Measurements from ENCODE around the gene ZBTB43.

Gene ZBTB43

DNA sequence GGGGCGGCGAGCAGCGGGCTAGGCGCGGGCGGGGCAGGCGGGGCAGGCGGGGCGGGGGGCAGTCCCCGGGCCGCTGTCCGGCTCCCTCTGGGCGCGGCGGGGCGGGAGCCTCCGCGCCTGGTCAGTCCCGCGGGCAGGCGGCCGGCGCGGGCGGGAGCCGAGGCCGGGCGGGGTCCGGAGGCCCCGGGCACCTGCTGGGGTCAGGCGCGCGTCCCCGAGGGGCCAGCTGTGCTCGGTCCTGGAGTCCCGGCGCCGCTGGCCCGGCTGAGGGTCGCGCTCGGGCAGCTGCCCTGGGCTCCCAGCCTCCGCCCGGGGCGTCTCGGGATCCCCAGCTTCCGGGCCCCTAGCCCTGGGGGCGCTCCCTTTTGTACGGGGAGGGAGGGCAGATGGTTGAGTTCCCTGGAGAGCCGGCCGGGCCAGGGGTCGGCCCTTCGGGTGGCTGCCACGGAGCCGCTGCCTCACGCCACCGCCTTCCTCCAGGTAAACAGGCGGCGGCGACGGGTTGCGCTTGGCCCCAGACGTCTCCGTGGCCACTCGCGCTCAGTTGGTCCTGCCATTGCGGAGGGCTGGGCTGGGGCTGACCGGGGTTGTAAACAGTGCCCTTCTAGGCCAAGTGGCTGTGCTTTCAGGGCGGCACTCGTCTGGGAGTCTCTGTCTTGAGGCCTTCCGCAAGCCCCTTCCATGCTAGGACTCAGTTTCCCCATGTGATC is 56.1 kb downstream of the ZBTB43 start:
- DNase-seq, result no peak

DNA sequence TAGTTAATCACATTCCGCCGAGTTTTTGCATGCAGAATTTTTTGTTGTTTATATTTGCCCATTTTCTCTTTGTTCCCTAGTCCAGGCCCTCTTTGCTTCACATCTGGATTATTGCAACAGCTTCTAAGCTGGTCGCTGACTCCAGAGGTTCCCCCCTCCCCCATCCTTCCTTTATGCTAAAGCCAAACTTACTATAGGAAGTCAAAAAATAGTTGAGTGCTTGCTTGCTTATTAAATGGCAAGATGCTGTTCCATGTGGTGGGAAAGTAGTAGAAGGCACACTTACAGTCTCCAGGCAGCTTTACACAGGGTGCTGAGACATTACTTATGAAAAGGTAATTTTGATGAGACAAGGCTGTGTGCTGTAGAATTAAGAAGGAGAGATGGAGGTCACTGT is 56.9 kb downstream of the ZBTB43 start:
- no peak for DNase-seq

DNA sequence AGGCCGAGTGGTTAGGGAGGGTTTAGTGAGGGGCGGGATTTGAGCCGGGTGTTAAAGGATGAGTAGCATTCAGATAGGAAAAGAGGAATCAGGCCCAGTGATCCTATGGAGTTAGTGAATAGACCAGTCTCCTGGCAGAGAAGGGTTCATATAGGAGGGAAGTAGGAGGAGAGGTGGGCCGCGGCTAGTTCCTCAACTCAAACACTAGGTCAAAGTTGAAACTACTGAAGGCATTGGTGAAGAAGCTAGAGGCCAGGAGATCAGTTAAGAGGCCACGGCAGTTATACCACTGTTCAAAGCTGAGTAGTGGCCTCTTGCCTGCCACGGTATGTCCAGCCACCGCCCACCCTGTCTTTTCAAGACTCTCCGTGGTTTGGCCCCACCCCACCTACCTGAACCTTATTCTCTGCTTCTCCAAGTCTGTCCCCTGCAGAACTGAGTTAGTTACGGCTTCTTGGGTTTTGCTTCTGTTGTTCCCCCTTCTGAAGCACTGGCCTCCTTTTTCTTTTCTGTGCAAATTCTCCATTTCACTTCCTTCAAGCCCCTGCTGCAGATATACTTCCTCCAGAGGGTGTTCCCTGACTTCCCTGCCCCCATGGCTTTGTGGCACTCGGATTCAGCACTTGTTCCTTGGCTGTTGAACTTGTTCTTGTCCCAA is 57.4 kb downstream of the ZBTB43 start:
- DNase-seq, result no peak

DNA sequence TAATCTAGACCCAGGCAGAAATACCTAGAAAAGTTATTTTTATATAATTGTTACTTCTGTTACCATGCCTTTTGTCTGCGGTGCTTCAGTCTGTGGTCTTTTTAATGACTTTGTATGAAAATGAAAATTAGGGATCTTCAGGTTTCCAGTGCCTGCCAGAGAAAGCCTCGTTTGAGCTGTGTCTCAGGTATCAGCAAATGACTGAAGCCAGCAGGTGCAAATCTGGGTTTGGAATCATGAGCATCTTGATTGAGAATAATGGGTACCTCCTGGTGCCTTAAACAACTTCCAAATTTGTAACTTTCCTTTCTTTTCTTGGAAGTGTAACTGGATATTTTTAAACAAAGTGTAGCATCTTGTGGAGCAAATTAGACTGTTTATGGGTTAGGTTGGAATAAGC is 59.9 kb downstream of the ZBTB43 start:
- DNase-seq, result no peak

DNA sequence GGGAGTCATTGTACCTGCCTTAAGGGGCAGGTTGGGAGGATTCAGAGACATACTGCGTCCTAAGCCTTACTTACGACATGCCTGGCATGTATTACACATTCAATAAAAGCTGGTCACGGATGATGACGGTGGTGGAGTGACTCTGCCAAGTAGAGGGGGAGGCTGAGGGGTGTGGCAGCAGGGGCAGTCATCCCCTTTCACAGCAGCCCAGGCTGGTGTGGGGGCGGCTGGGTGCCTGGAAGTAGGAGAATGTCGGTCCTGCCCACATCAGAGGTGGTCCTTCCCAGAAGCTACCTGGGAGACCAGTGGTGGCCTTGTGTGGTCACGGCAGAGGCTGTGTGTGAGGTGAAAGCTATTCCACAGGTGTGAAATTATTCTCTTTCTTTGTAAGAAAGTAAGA is 64.5 kb downstream of the ZBTB43 start:
- DNase-seq, result no peak

DNA sequence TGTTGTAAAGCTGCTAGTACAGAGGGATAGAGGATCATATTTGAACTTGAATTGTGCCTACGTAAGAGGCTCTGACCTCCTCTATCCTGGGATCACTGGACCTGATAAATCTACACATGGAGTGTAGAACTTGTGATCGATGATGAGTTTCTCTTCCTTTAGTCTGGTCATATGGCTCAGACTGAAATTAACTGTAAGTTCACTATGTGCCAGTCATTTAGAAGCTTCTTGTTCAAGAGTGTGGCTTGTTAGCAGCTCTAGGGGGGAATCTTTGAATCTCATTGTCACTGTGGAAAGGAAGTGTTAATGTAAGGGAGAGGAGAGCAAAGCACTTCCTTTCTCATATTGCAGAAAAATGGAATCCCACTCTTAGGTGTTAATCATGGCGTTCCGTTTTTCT is 67.7 kb downstream of the ZBTB43 start:
- no peak for DNase-seq

DNA sequence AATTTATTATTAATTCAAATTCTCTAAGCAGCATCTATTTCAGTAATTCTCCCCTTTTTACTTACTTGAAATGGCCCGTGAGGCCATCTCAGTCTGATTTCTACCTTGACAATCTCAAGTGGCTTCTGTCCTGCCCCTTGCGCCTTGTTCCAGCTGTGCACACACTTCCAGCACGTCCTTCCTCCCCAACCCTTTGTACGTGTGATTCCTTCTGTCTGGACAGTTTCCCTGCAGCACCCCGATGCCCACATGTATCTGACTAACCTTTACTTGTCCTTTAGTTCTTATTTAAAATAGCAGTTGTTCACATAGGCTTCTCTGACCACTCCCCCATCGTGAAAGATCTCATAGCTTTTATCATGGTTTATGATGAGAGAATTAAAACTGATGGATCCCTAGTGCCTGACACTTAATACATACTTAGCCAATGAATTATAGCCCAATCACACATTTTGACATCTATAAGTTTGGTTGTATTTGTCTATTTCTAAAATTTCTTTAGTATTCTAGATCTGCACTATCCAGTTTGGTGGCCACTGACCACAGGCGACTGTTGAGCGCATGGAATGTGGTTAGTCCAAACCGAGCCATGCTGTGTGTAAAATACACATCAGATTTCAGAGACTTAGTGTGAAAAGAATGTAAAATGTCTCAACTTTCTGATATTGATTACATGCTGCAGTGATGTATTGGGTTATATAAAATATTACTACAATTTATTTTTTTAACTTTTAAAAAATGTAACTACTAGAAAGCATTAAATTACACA is 69.9 kb downstream of the ZBTB43 start:
- no peak for DNase-seq

DNA sequence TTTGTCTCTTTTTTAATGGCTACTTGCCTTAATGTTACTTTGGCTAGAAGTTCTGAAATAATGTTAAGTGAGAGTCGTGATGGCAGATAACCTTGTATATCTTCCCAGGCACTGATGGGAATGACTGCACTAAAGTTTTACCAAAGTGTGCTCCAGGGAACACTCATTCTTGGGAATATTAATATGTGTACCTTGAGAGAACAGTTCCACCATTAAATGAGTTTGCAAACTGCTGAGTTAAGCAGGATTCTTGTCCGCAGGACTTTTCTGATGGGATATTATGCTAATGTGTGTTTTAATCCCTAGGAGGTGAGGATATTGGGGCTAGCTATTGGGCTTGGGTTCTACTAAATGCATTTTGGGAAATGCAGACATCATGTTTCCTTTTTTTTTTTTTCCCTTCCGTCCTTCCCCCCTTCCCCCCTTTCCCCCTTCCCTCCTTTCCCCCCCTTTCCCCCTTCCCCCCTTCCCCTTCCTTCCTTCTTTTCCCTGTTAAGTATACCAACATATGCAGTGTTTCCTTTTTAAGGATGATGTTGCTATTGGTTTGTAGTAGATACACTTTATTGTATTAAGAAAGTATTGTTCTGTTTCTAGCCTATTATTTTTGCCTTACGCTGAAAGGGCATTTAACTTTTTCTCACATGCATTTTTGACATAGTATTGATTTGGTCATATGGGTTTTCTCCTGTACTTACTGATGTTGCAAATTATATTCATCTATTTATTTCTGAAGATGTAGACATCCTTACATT is 71.1 kb downstream of the ZBTB43 start:
- no peak for DNase-seq

DNA sequence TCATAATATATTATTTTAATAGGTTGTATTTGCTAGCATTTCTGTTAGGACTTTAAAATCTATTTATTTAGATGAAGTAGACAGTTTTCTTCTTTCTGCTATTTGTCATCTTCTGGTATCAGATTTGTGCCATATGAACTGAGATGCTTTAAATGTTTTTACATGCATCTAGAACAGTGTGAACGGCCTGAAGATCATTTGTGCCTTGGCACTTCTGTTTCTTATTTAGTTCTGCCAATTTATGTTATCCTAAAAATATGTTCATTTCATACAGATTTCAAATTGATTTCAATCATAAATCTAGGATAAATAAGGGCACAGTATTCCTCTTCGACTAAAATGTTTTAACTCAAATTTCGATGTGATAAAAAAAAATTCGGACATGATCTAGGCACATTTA is 71.7 kb downstream of the ZBTB43 start:
- no peak for DNase-seq

DNA sequence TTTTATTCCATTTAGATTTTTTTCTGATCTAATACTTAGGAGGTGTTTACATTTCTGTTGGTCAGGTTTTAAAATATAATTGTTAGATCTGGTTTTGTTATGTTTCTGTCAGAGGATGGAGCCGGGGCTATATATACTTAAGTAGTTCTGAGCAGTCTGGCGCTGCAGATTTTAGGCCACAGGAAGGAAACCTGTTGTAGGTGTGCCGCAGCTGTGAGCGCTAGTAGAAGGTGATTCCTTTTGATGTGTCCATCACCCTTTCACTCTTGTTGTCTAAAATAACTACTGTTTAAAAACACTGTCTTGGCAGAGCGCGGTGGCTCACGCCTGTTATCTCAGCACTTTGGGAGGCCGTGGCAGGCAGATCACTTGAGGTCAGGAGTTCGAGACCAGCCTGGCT is 72.6 kb downstream of the ZBTB43 start:
- no peak for DNase-seq

DNA sequence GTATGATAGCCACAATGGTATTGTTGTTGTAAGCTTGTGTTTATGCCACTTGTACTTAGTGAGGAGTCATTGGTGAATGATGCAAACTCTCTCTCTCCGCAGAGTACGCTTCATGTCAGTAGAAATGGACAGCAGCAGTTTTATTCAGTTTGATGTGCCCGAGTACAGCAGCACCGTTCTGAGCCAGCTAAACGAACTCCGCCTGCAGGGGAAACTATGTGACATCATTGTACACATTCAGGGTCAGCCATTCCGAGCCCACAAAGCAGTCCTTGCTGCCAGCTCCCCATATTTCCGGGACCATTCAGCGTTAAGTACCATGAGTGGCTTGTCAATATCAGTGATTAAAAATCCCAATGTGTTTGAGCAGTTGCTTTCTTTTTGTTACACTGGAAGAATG is 74.4 kb downstream of the ZBTB43 start:
- DNase-seq, result no peak

DNA sequence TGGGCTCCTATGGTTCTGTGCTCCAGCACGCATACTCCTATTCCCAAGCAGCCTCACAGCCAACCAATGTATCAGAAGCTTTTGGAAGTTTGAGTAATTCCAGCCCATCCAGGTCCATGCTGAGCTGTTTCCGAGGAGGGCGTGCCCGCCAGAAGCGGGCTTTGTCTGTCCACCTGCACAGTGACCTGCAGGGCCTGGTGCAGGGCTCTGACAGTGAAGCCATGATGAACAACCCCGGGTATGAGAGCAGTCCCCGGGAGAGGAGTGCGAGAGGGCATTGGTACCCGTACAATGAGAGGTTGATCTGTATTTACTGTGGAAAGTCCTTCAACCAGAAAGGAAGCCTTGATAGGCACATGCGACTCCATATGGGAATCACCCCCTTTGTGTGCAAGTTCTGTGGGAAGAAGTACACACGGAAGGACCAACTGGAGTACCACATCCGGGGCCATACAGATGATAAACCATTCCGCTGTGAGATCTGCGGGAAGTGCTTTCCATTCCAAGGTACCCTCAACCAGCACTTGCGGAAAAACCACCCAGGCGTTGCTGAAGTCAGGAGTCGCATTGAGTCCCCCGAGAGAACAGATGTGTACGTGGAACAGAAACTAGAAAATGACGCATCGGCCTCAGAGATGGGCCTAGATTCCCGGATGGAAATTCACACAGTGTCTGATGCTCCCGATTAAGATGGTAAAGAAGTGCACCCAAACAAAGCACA is 75.5 kb downstream of the ZBTB43 start:
- no peak for DNase-seq

DNA sequence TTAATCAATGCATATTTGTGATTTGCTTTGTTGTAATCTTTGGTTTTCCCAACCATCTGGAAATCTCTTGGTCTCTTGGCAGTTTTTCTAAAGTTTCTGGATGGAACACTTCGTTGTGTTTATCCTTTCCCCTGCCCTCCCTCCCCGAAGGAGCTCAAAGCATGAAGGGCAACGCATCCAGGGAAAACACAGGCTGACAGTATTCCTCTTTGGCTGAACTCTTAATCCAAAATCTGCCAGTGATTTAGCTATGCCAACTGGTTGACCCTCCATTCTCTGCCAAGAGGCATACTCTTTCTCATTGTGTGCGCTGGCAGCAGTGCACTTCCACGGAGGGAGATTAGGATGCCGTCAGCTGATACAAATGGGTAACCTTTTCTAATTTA is 76.1 kb downstream of the ZBTB43 start:
- no peak for DNase-seq

DNA sequence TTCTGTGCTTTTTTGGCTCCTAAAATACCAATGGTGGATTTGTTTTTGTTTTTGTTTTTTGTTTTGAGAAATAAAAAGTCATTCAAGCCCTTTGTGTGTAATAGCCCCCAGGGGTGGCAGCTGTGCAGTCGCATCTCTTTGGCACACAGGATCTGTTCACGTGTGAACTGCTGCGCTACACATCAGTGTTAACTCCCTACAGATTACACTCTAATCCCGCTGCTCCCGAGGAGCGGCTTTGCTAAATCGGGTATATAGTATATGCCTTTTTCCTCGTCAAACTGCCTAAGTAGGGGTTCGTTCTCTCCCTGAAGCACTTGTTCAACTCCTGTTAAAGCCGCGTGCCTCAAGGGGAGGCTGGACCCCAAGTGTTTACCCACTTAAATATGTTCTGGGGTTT is 77.9 kb downstream of the ZBTB43 start:
- no peak for DNase-seq

DNA sequence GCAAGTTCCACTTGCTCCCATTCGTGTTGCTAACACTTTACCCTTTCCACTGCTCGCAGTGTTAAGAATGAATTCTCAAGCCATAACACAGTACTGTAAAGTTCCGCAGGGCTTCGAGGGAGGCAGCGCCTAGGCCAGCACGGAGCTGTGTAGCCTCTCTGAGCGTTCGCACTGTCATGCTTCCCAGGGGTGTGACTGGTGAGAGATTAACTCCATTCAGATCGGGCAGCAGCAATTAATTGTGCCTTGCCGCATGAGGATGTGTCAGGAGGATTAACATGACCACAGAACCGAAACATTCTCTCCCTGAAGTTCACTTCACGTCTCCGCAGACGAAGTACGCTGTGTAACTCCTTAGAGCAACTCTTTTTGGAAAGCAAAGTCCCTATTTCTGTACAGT is 78.8 kb downstream of the ZBTB43 start:
- no peak for DNase-seq

DNA sequence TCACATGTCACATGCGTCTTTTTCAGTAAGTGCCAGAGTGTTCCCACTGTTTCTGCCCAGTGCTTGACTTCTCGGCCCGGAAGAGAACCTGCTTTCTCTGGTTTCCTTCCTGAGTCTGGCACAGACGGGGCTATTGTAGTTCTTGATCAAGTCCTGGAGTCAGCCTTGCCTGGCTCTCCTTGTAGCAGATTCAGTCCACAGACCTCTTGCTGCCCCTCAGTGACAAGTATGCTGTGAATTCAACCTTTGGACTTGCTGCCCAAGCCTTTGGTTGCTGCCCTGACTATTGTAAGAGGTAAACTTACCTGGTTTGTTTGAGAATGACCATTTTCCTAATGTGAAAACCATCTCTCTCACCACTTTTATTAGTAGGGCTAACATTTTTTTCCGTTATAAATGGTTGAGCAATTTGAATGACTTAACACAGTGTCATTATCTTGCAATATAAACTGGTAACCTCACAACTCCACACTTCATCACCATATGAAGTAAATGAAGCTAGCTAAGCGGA is 80.3 kb downstream of the ZBTB43 start:
- no peak for DNase-seq

DNA sequence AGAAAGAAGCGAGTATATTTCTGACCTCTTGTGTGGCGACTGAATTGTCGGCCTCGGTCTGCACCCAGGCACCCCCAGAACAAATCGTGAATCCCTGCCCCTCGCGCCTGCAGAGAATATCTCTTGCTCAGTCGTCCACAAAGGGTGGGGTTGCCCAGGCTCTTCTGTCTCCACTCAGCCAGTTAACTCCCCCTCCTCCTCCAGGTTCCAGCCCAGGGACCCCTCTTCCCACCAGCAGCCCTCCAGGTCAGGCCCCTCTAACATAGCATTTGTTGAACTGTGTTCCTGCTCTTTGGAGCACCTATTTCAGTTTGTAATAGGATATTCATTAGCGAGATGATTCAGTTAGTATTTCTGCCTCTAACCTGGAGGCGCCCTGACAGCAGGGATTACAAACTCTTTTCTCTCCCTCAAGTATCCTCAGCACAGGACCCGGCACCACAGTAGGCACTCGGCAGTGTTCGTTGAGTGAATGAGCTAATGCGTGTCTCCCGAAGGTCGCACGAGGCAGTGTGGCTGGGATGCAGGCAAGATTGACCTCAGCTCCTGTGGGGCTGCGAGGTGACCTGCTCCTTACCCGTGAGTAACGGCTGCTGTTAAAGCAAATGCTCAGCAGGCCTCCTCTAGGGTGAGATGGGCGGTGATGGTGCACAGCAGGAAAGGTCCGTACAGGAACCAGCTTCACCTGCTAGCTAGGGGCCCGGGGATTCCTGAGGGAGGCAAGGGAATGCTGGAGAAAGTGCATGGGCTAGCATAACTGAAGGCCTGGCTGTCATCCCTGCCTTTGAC is 81.4 kb downstream of the ZBTB43 start:
- DNase-seq, result no peak

DNA sequence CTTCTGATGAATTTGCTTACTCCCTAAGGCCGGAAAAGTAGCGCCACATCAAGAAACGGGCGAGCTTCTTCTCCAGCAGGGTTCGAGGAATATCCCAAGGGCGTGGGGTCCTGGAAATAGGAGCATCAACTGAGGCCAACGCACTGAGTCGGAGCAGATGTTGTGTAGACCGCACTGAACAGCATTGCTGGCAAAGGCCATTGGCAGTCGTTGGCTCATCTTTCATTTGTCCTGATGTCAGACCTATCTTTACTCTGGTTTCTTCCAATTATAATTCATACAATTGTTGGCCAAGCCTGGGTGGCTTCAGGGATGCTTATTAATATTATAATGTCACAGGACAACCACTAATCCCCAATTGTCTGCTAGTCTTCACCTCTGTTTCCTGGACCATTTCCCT is 82.1 kb downstream of the ZBTB43 start:
- no peak for DNase-seq

All from activated CD4-positive, alpha-beta T cell treated with anti-CD3 and anti-CD28 coated beads for 4 hours (primary cell).